IgD-negative memory B cell (primary cell): ENCODE measurements around the gene ANKRD65. TPM values are rescaled to one million over a fixed set of nuclear protein-coding genes. Genes with fewer than 3 reads are reported as not detected.
"Not testable (repeated sequence)": the region's sequence is repeated elsewhere in the genome, so short reads cannot be mapped to it uniquely, and the experiment has no call there.

ENCODE experiments used
- H3K27ac Mint-ChIP-seq, 3 donors: one replicate each; pipeline ENCODE4 v1.8.0; 2020 to 2022; ENCODE audit warnings: mild to moderate bottlenecking in 3 of 3, mixed read lengths in 3 of 3, moderate library complexity in 1 of 3
- H3K27me3 Mint-ChIP-seq: one replicate; pipeline ENCODE4 v1.8.0; 2021; ENCODE audit warnings: mixed read lengths
- H3K36me3 Mint-ChIP-seq: one replicate; pipeline ENCODE4 v1.8.0; 2020; ENCODE audit warnings: mild to moderate bottlenecking, mixed read lengths
- H3K4me1 Mint-ChIP-seq, 3 donors: one replicate each; pipeline ENCODE4 v1.8.0; 2020 to 2022; ENCODE audit warnings: mixed read lengths in 3 of 3, mild to moderate bottlenecking in 1 of 3
- H3K4me3 Mint-ChIP-seq, 4 donors: one replicate each; pipeline ENCODE4 v1.8.0; 2020 to 2022; ENCODE audit warnings: mild to moderate bottlenecking in 4 of 4, mixed read lengths in 4 of 4, moderate library complexity in 3 of 4
- H3K9me3 Mint-ChIP-seq, 3 donors: one replicate each; pipeline ENCODE4 v1.8.0; 2020 to 2021; ENCODE audit warnings: mixed read lengths in 3 of 3, mild to moderate bottlenecking in 1 of 3
- polyA plus RNA-seq: library from polyadenylated mRNA; unstranded; fragments of 300-500 nt; fragmentation: Illumina TruSeq; gene quantifications from one replicate; pipeline ENCODE4 v1.2.3, GENCODE V29; 2021

ANKRD65 gene
- polyA plus RNA-seq, 1 donor from 2014 or later = not detected

DNA sequence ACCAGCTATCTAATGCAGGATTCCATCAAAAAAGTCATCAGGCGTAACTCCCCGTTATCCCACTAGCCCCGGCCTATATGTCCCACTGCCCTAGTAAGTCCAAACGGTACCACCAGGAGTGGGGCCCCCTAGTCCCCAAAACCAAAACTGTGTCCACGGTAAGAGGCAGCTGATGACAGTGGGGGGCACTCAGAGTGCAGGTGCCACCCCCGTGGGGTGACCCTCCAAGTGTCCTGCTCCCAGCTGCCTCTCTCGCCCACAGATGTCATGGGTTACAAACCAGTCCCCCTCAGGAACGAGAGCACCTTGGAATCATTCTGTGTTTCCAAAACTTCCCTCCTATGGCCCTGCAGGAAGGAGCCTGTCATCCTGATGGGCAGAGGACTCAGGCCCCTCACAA lies 35.1 kb downstream of the ANKRD65 start:
- Mint-ChIP-seq H3K27me3 (no peaks in the 10 kb centered on the region), H3K36me3 (peaks cover 6% of the 10 kb centered on the region), H3K9me3 (no peaks in the 10 kb centered on the region), H3K4me1 (peaks cover 0 to 2% (median 2%) of the 10 kb centered on the region in 3 donors), H3K4me3 (no peak overlapping the region), H3K27ac (no peak overlapping the region)

DNA sequence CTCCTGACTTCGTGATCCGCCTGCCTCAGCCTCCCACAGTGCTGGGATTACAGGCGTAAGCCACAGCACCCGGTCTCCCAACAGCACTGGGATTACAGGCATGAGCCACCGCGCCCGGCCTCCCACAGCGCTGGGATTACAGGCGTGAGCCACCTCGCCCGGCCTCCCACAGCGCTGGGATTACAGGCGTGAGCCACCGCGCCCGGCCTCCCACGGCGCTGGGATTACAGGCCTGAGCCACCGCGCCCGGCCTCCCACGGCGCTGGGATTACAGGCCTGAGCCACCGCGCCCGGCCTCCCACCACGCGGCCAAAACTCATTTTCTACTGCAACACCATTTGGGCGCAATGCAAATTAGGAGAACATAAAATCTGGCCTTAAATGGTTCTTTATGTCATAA lies 35.7 kb downstream of the ANKRD65 start:
- not testable (repeated sequence) for H3K27me3 Mint-ChIP-seq, H3K9me3 Mint-ChIP-seq, H3K36me3 Mint-ChIP-seq, H3K4me1 Mint-ChIP-seq, H3K4me3 Mint-ChIP-seq, H3K27ac Mint-ChIP-seq

DNA sequence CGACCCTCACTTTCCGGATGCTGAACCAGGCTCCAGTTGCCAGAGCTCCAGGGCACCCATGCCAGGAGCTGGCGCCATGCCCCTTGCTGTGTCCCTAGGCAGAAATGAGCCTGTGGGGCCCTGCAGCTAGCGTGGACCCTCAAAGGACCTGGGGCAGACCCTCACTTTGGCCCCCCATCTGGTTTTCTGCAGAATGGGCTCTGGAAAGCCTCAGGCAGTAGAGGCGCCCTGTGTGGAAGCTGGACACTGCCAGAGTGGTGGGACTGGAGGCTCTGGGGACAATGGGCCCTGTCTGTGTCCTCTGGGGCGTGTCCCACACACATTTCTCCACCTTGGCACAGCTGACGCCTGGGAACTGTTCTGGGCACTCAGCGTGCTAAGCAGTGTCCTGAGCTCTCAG lies 39.8 kb downstream of the ANKRD65 start:
- no peaks in the 10 kb centered on the region for H3K9me3 Mint-ChIP-seq
- H3K36me3 Mint-ChIP-seq = no peaks in the 10 kb centered on the region
- H3K4me3 Mint-ChIP-seq = no peak overlapping the region
- H3K27ac Mint-ChIP-seq = no peak overlapping the region
- H3K4me1 Mint-ChIP-seq = peaks cover 0 to 2% (median 2%) of the 10 kb centered on the region in 3 donors
- H3K27me3 Mint-ChIP-seq = no peaks in the 10 kb centered on the region

DNA sequence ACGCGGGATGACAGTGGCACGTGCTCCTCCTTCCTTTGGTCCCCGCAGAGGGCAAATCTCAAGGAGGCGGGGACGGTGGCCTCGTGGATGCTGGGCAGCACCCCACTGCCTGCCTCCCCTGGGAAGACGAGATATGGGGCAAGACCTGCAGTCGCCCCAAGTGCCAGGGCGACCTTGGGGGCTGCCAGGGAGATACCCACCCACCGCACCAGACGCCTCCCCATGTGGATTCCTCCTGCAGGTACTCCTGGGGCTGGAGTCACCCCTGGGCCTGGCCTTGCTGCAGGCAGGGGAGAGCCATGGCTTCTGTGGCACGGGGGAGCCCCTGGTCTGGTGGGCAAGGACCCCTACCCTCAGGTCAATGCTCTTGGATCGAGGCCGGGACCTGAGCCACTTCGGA lies 40.2 kb downstream of the ANKRD65 start:
- H3K36me3 Mint-ChIP-seq = no peaks in the 10 kb centered on the region
- peaks cover 0 to 2% (median 2%) of the 10 kb centered on the region in 3 donors for H3K4me1 Mint-ChIP-seq
- H3K4me3 Mint-ChIP-seq = no peak overlapping the region
- no peaks in the 10 kb centered on the region for H3K27me3 Mint-ChIP-seq
- H3K27ac Mint-ChIP-seq = no peak overlapping the region
- no peaks in the 10 kb centered on the region for H3K9me3 Mint-ChIP-seq

DNA sequence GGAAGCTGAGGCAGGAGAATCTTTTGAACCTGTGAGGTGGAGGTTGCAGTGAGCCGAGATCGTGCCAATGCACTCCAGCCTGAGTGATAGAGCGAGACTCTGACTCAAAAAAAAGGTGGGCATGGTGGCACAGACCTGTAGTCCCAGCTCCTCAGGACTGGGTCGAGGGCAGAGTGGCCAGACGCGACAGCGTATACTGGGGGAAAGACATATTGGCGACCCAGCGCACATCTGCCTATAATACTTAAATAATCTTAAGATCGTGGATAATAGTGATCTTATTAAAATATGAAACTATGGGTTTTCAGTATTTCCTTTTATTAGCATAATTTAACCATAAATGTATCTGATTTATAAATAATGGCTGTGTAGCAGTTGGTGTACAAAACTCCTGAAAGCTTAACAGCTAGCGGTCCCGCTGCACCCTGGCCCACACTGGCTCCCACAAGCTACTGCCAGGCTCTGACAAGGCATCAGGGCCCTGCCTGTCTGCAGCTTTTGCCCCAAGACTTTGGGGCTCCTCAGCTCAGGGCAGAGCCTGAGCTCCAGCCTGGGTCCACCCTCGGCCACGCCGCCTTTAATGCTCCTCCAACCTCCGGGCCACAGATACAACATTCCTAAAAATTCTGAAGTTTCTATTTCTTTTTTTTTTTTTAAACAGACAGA lies 43.4 kb downstream of the ANKRD65 start:
- Mint-ChIP-seq H3K4me1 (peaks cover 4 to 7% (median 5%) of the 10 kb centered on the region in 3 donors), H3K9me3 (no peaks in the 10 kb centered on the region), H3K27me3 (no peaks in the 10 kb centered on the region), H3K4me3 (peak overlapping the region in 1 of 4 donors; percentile 22), H3K36me3 (no peaks in the 10 kb centered on the region), H3K27ac (peak overlapping the region in 1 of 3 donors; percentile 59)

DNA sequence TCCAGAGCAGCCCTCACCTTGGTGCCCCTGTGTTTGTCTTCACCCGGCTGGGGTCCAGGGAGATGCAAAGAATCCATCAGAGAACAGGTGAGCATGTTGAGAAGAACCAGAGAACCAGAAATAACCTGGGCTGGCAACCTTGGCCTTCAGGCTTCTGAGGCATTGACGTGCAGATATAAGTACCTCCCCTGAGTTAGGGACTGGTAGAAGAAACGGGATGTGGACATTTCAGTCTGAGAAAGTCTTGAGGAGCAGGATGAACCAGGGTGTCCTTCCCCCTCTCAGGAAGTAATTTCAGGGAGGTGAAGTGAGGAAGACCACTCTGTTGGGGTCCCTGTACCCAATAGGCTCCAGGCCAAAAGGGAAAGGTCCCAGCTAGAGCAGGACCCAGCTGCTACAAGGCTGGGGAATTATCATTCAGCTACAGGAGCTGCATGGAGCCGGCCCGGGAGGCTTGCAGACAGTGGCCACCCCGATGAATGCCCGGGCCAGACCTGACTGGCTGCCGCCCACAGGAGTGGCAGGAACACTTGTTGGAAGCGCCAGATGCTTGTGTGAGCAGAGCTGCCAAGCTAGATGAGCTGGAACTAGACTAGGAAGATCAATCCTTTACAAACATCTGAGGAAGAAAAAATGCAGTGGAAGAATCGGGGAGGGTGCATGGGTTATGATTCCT lies 44.4 kb downstream of the ANKRD65 start:
- Mint-ChIP-seq H3K36me3 (no peaks in the 10 kb centered on the region), H3K4me1 (peaks cover 4 to 8% (median 5%) of the 10 kb centered on the region in 3 donors), H3K9me3 (no peaks in the 10 kb centered on the region), H3K4me3 (peak overlapping the region; percentile 54 to 93 (median 67)), H3K27me3 (no peaks in the 10 kb centered on the region), H3K27ac (peak overlapping the region in 1 of 3 donors; percentile 85)

DNA sequence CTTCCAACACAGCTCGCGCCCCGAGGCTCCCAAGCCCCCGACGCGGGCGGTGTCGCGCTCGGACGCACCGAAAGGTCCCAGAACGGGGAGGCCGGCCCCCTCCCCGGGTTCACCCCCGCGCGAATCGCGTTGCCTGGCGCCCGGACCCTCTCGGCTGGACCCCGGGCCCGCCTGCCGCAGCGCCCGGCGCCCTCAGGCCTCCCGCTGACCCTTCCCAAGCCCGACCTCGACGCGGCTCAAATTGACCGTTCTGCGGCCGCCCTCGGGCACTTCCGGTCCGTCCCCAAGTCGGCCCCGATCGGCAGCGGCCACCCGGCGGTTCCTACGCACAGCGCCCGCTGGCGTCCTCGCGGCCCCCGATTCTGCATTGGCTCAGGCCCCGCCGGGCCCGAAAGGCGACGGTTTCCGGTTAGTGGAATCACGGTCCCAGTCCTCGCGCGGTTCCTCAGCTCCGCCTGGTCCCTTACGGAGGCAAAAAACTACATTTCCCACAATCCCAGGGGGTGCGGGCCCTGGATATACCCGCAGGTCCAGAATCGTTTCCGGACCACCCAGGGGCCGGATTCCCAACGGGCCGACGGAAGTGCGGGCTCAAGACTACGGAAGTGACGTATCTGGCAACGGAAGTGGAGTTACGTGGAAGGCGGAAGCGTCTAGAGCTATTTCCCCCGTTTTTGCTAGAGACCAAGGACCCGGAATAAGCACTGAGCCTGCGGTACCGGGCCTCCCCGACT lies 46.0 kb downstream of the ANKRD65 start, which contains the start of gene AURKAIP1:
Gene AURKAIP1 (minus strand): TSS at position 279 of the 734 bp plus-strand sequence. CDS start 451 bp downstream, outside the sequence.
- H3K36me3 Mint-ChIP-seq = no peaks in the 10 kb centered on the region
- peak within 1 kb of the TSS; percentile 85 to 93 (median 90) for H3K4me3 Mint-ChIP-seq
- H3K4me1 Mint-ChIP-seq = peaks cover 5 to 8% (median 5%) of the 10 kb centered on the region in 3 donors
- no peaks in the 10 kb centered on the region for H3K27me3 Mint-ChIP-seq
- no peaks in the 10 kb centered on the region for H3K9me3 Mint-ChIP-seq
- peak within 1 kb of the TSS; percentile 91 to 96 (median 96) for H3K27ac Mint-ChIP-seq

DNA sequence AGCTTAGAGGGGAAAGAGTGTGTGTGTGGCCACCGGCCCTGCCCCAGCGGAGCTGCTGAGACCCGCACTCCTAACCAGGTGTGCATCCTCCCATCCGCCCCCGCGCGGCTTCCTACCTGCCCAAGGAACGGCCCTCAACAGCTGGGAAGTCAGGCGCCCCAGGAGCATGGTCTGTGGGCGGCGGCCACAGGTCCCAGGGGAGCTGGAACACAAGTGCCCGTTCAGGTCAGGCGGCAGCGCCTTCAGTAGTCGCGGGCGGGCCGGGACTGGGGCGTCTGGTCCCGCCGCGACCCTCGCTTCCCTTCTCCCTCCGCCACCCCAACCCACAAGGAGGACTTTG lies 46.5 kb downstream of the ANKRD65 start:
- Mint-ChIP-seq H3K27me3 (no peaks in the 10 kb centered on the region), H3K4me1 (peaks cover 5 to 8% (median 6%) of the 10 kb centered on the region in 3 donors), H3K36me3 (no peaks in the 10 kb centered on the region), H3K4me3 (peak overlapping the region; percentile 85 to 93 (median 90)), H3K27ac (peak overlapping the region in 1 of 3 donors; percentile 67), H3K9me3 (no peaks in the 10 kb centered on the region)

DNA sequence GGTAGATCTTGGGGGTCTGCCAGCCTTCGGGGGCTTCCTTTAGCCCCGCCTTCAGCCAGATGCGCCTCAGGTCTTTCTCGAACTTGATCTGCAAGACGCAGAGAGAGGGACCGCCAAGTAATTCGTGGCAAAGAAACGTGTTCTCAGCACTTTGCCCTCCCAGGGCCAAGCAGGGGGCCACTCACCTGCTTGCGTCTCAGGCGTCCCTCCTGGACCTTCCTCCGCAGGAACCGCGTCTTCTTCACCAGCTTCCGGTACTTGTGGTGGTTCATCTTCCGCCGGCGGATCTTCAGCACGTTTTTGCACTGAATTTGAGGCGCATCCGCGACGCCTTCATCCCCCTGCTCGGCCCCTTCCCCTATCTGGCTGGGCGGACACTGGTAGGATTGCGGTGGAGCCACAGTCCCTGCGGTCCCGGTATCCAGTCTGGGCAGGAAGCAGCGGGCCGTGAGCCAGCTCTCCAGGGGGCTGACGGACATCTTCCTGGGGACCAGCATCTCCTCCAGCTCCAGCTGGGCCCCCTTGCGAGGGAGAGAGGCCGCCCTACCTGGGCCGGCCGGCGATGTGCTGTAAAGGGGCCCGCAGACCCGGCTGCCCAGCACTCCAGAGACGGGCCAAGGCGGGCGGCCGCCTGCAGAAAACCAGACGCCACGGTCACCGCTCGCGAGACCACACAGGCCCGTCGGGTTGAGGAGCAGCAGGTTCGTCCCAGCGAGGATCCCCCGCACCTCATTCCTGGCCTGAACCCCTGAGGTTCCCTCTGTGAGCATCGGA lies 47.1 kb downstream of the ANKRD65 start:
- H3K9me3 Mint-ChIP-seq = no peaks in the 10 kb centered on the region
- peak overlapping the region; percentile 85 to 93 (median 90) for H3K4me3 Mint-ChIP-seq
- no peaks in the 10 kb centered on the region for H3K27me3 Mint-ChIP-seq
- peaks cover 5 to 8% (median 6%) of the 10 kb centered on the region in 3 donors for H3K4me1 Mint-ChIP-seq
- H3K27ac Mint-ChIP-seq = peak overlapping the region in 1 of 3 donors; percentile 67
- no peaks in the 10 kb centered on the region for H3K36me3 Mint-ChIP-seq

DNA sequence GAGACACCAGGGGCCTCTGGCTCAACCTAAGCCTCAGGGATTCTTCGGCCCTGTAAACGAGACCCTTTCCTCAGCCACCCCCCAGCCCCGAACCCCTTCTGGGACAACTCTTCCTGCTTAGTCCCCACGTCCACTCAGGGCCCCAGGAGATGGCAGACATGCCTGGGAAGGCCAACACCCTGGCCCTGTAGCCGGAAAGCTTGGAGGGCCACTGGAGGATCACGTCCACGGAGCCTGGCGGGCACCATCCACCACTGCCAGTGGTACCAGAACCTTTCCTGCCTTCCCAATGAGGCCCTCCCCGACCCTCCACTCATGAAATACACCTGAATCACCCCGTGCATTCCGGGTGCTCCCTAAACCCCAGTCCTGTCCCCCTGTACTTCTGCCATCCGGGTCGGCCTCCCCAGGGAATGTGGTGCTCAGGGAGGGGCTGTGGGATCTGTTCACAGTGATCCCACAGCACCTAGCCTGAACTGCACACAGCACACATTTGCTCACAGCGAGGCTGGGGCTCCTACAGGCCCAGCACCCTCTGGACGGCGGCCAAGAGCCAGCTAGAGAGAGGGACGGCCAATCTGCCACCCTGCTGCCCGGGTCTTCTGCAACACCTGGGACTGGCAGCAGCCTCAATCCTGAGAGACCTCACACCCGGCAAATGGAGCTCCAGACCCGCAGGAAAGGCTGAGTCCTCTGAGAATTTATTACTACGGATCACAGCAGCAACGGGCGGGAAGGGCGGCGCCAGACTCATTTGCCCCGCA lies 47.8 kb downstream of the ANKRD65 start:
- H3K36me3 Mint-ChIP-seq = no peaks in the 10 kb centered on the region
- peak overlapping the region in 1 of 3 donors; percentile 45 for H3K27ac Mint-ChIP-seq
- H3K9me3 Mint-ChIP-seq = no peaks in the 10 kb centered on the region
- peak overlapping the region; percentile 63 to 89 (median 86) for H3K4me3 Mint-ChIP-seq
- H3K27me3 Mint-ChIP-seq = no peaks in the 10 kb centered on the region
- H3K4me1 Mint-ChIP-seq = peaks cover 5 to 8% (median 6%) of the 10 kb centered on the region in 3 donors

DNA sequence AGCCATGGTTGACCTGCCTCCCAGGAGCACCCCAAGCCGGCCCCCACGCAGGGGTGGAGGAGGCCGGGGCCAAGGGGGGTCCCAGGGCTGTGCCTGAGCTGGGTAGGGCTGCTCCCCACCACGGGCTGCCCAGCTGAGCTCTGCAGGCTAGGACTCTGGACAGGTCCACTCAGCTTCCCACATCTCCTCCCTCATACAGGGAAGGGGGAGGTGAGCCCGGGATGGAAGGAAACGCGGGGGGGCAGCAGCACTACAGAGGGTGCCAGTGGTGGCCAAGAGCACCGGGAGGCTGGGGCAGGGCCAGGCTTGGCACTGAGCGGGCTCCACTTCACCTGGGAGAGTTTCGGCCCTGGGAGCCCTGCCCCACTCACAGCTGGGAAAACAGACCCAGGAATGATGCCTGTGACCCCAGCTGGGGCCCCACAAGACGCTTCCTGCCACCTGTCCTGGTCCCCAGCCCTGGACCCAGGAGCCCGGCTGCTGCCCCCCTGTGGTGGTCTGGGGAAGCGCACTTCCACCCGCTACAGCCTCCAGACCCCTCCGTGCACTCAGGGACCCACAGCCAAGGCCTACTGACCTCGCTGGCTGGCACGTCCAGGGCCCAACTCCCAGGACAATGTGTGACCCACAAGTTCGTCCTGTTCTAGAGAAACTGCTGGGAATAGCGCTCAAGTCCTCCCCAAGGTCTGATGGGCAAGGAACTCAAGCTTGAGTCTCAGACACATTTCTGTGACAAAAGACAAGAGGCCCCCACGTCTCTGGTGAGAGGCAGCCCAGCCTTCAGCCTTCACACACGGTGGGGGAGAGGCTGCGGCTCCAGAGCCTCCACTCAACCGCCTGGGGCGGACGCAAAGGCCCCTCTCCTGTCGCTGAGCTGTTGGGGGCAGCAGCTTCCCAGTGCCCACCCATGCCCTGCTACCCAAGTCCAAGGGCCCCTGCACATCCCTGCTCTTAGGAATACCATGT lies 49.0 kb downstream of the ANKRD65 start:
- H3K4me3 Mint-ChIP-seq = peak overlapping the region in 3 of 4 donors; percentile 52 to 84 (median 59)
- H3K27ac Mint-ChIP-seq = peak overlapping the region; percentile 84 to 91 (median 85)
- H3K9me3 Mint-ChIP-seq = no peaks in the 10 kb centered on the region
- peaks cover 5 to 8% (median 6%) of the 10 kb centered on the region in 3 donors for H3K4me1 Mint-ChIP-seq
- H3K36me3 Mint-ChIP-seq = no peaks in the 10 kb centered on the region
- H3K27me3 Mint-ChIP-seq = no peaks in the 10 kb centered on the region

DNA sequence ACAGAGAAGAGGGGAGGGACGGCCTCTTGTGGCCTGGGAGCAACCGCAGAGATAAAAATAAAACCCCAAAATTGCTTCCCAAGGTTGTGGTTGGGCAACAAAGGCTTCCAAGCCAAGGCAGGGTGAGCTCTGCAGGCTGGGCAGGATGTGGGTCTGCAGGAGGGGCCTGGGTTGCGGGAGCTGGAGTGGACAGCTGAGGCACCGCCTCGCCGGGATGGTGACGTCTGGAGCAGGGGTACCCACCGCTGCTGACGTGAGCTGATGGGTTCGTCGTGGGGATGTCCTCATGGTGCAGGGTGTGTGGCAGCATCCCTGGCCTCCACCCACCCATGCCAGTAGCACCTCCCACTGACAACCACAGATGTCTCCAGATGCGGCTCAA lies 49.7 kb downstream of the ANKRD65 start:
- Mint-ChIP-seq H3K4me1 (peaks cover 5 to 8% (median 6%) of the 10 kb centered on the region in 3 donors), H3K9me3 (no peaks in the 10 kb centered on the region), H3K4me3 (peak overlapping the region in 1 of 4 donors; percentile 84), H3K27ac (peak overlapping the region in 1 of 3 donors; percentile 84), H3K27me3 (no peaks in the 10 kb centered on the region), H3K36me3 (no peaks in the 10 kb centered on the region)

DNA sequence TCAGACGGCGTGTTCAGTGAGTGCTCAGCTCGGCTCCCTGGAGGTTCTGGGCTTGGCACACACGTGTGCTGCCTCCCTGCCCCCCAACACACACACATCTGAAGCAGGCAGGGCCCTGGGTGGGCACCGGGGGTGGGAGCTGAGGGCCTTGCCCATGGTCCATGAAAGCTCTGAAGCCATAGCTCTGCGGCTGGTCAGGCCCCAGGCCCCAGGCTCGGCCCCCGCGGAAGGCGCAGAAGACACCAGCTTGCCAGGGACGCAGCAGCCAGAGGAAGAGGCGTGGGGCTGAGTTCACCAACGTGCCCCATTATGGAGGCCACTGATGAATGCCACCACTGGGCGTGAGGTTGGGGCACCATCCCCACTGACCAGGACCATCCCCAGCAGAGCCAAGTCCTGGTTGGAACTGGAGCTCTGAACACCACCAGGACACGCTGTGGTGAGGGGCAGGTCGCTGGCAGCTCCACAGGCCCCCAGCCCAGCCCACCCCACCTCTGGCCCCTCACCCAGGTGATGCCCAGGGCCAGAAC lies 50.2 kb downstream of the ANKRD65 start:
- Mint-ChIP-seq H3K36me3 (no peaks in the 10 kb centered on the region), H3K27me3 (no peaks in the 10 kb centered on the region), H3K4me3 (peak overlapping the region in 1 of 4 donors; percentile 48), H3K4me1 (peaks cover 5 to 8% (median 6%) of the 10 kb centered on the region in 3 donors), H3K9me3 (no peaks in the 10 kb centered on the region), H3K27ac (peak overlapping the region in 1 of 3 donors; percentile 84)
